Skeletal muscle satellite cell (primary cell): ENCODE data around the gene TBC1D19.
A peak's percentile ranks its signal among the peaks of the same experiment; 100 is the strongest.

Source experiments
- H3K27me3 ChIP-seq: 2 replicates; pipeline ENCODE4 v1.7.0; 2013; ENCODE audit warnings: low read length; ENCODE audit not compliant: control insufficient read depth, insufficient read depth
- H3K36me3 ChIP-seq: 2 replicates; pipeline ENCODE4 v1.7.0; 2013; ENCODE audit warnings: mild to moderate bottlenecking, control low read depth, low read length; ENCODE audit not compliant: insufficient read depth
- H3K4me1 ChIP-seq: 2 replicates; pipeline ENCODE4 v1.7.0; 2013; ENCODE audit warnings: low read length; ENCODE audit not compliant: control insufficient read depth, insufficient read depth
- H3K4me2 ChIP-seq: 2 replicates; pipeline ENCODE4 v1.7.0; 2013; ENCODE audit warnings: mild to moderate bottlenecking, low read length
- H3K4me3 ChIP-seq: 2 replicates; pipeline ENCODE4 v1.7.0; 2013; ENCODE audit warnings: low read length
- H3K9ac ChIP-seq: 2 replicates; pipeline ENCODE4 v1.7.0; 2013; ENCODE audit warnings: mild to moderate bottlenecking, low read depth, low read length, moderate library complexity
- H3K9me3 ChIP-seq: replicated peaks from 2 replicates; pipeline ENCODE4 v1.7.0; 2013; ENCODE audit warnings: mild to moderate bottlenecking, control low read depth, low read length

TBC1D19 gene

GRCh38 chr4:26719954-26720552 is 136.2 kb downstream of the TBC1D19 start:
- Histone ChIP-seq H3K4me2 (no peak overlapping the region), H3K9ac (peak overlapping the region; percentile 24), H3K4me3 (no peak overlapping the region), H3K27me3 (no peaks in the 10 kb centered on the region), H3K4me1 (peaks cover 14% of the 10 kb centered on the region), H3K36me3 (peaks cover 36% of the 10 kb centered on the region), H3K9me3 (no peaks in the 10 kb centered on the region)

DNA sequence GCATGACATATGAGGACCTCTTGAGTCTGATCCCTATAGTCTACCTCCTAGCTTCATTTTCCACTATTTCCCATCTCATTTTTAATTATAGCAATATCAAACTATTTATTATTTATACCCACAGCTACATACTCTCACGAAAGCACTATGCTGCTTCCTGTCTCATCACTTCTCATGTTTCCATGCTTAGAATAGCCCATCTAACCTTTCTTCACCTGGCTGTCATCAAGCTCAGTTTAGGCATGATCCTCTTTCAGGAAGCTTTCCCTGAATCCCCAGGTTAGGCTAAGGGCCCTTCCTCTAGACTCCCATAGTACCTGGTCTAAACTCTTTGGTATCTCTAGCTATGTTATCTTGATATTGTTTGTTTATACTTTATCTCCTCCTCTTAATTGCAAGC is 137.8 kb downstream of the TBC1D19 start:
- Histone ChIP-seq H3K4me1 (peaks cover 14% of the 10 kb centered on the region), H3K36me3 (peaks cover 45% of the 10 kb centered on the region), H3K27me3 (no peaks in the 10 kb centered on the region), H3K4me2 (no peak overlapping the region), H3K9me3 (no peaks in the 10 kb centered on the region), H3K4me3 (no peak overlapping the region), H3K9ac (no peak overlapping the region)

- peaks cover 3% of the 10 kb centered on the region for H3K4me1 ChIP-seq
- H3K27me3 ChIP-seq, result no peaks in the 10 kb centered on the region
- H3K4me2 ChIP-seq, result no peak overlapping the region
- H3K36me3 ChIP-seq, result peaks cover 53% of the 10 kb centered on the region
- H3K9ac ChIP-seq, result no peak overlapping the region
- H3K9me3 ChIP-seq, result no peaks in the 10 kb centered on the region
- H3K4me3 ChIP-seq, result no peak overlapping the region
Observed at GRCh38 chr4:26723216-26723615, 139.3 kb downstream of the TBC1D19 start.

- no peaks in the 10 kb centered on the region for H3K9me3 ChIP-seq
- H3K4me2 ChIP-seq, result no peak overlapping the region
- no peak overlapping the region for H3K4me3 ChIP-seq
- H3K9ac ChIP-seq, result no peak overlapping the region
- no peaks in the 10 kb centered on the region for H3K27me3 ChIP-seq
- H3K4me1 ChIP-seq, result peaks cover 3% of the 10 kb centered on the region
- peaks cover 57% of the 10 kb centered on the region for H3K36me3 ChIP-seq
Observed at GRCh38 chr4:26724534-26724933, 140.7 kb downstream of the TBC1D19 start.

- peaks cover 8% of the 10 kb centered on the region for H3K4me1 ChIP-seq
- no peak overlapping the region for H3K9ac ChIP-seq
- peaks cover 65% of the 10 kb centered on the region for H3K36me3 ChIP-seq
- no peak overlapping the region for H3K4me3 ChIP-seq
- no peaks in the 10 kb centered on the region for H3K27me3 ChIP-seq
- H3K4me2 ChIP-seq, result no peak overlapping the region
- H3K9me3 ChIP-seq, result no peaks in the 10 kb centered on the region
Observed at GRCh38 chr4:26726655-26727387, 142.9 kb downstream of the TBC1D19 start.

GRCh38 chr4:26727844-26728243 is 144.0 kb downstream of the TBC1D19 start:
- no peak overlapping the region for H3K4me2 ChIP-seq
- no peak overlapping the region for H3K4me3 ChIP-seq
- H3K4me1 ChIP-seq, result peaks cover 8% of the 10 kb centered on the region
- peaks cover 66% of the 10 kb centered on the region for H3K36me3 ChIP-seq
- H3K9ac ChIP-seq, result no peak overlapping the region
- H3K9me3 ChIP-seq, result no peaks in the 10 kb centered on the region
- no peaks in the 10 kb centered on the region for H3K27me3 ChIP-seq

- Histone ChIP-seq H3K4me2 (no peak overlapping the region), H3K9ac (no peak overlapping the region), H3K4me3 (no peak overlapping the region), H3K4me1 (peaks cover 8% of the 10 kb centered on the region), H3K27me3 (no peaks in the 10 kb centered on the region), H3K36me3 (peaks cover 58% of the 10 kb centered on the region), H3K9me3 (no peaks in the 10 kb centered on the region)
Observed at GRCh38 chr4:26729027-26729426, 145.1 kb downstream of the TBC1D19 start.

DNA sequence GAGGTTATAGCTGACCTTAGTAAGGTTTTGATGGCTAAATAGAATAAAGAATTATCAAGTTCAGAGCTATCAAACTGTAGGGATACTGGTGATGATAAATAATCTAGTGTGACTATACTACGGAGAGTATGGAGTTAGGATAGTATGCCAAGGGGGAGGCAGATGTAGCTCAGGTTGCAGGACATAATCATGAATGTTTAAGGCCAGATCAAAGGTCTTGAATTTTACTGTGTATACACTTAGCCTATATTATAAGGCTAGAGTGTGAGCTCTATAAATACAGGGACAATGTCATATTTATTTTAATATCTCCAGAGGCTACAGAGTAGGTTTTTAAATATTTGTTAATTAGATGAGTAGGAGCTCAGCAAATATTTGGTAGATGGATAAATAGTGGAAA is 145.7 kb downstream of the TBC1D19 start:
- Histone ChIP-seq H3K9ac (no peak overlapping the region), H3K4me1 (peaks cover 8% of the 10 kb centered on the region), H3K36me3 (peaks cover 57% of the 10 kb centered on the region), H3K27me3 (no peaks in the 10 kb centered on the region), H3K9me3 (no peaks in the 10 kb centered on the region), H3K4me2 (no peak overlapping the region), H3K4me3 (no peak overlapping the region)

- no peak overlapping the region for H3K4me2 ChIP-seq
- H3K9me3 ChIP-seq, result no peaks in the 10 kb centered on the region
- peaks cover 42% of the 10 kb centered on the region for H3K36me3 ChIP-seq
- no peak overlapping the region for H3K4me3 ChIP-seq
- H3K9ac ChIP-seq, result no peak overlapping the region
- H3K4me1 ChIP-seq, result peaks cover 8% of the 10 kb centered on the region
- no peaks in the 10 kb centered on the region for H3K27me3 ChIP-seq
Observed at GRCh38 chr4:26731351-26732035, 147.6 kb downstream of the TBC1D19 start.

- Histone ChIP-seq H3K4me1 (peaks cover 8% of the 10 kb centered on the region), H3K9ac (no peak overlapping the region), H3K36me3 (peaks cover 34% of the 10 kb centered on the region)
Observed at GRCh38 chr4:26732356-26732755, 148.5 kb downstream of the TBC1D19 start.

GRCh38 chr4:26736621-26737020 is 152.7 kb downstream of the TBC1D19 start:
- Histone ChIP-seq H3K4me3 (no peak overlapping the region), H3K27me3 (no peaks in the 10 kb centered on the region), H3K9ac (no peak overlapping the region), H3K36me3 (peaks cover 28% of the 10 kb centered on the region), H3K4me2 (no peak overlapping the region), H3K9me3 (no peaks in the 10 kb centered on the region), H3K4me1 (no peaks in the 10 kb centered on the region)

More at GRCh38 chr4:26732356-26732755, 148.5 kb downstream of the TBC1D19 start:
- Histone ChIP-seq H3K4me2 (no peak overlapping the region), H3K27me3 (no peaks in the 10 kb centered on the region), H3K4me3 (no peak overlapping the region), H3K9me3 (no peaks in the 10 kb centered on the region)
